Mucosa of rectum (tissue), 2 donors: ENCODE measurements around the gene EPB41.
A peak's percentile ranks its signal among the peaks of the same experiment; 100 is the strongest.

Experiments used
- H3K27ac ChIP-seq, 2 donors: one replicate each; pipeline ENCODE4 v1.7.0; 2013; ENCODE audit warnings: inconsistent platforms in 2 of 2, low read depth in 2 of 2, low read length in 2 of 2
- H3K27me3 ChIP-seq, 2 donors: one replicate each; pipeline ENCODE4 v1.7.0; 2013; ENCODE audit warnings: low read length in 2 of 2; ENCODE audit not compliant: control insufficient read depth in 2 of 2, insufficient read depth in 2 of 2
- H3K36me3 ChIP-seq, 2 donors: one replicate each; pipeline ENCODE4 v1.7.0; 2013; ENCODE audit warnings: low read length in 2 of 2; ENCODE audit not compliant: control insufficient read depth in 2 of 2, insufficient read depth in 2 of 2
- H3K4me1 ChIP-seq, 2 donors: one replicate each; pipeline ENCODE4 v1.7.0; 2013; ENCODE audit warnings: low read length in 2 of 2, mild to moderate bottlenecking in 1 of 2; ENCODE audit not compliant: control insufficient read depth in 2 of 2, insufficient read depth in 2 of 2
- H3K4me3 ChIP-seq, 2 donors: one replicate each; pipeline ENCODE4 v1.7.0; 2013; ENCODE audit warnings: low read length in 2 of 2
- H3K9ac ChIP-seq, 2 donors: one replicate each; pipeline ENCODE4 v1.7.0; 2013; ENCODE audit warnings: low read length in 2 of 2, low read depth in 1 of 2, mild to moderate bottlenecking in 1 of 2
- H3K9me3 ChIP-seq, 2 donors: one replicate each; pipeline ENCODE4 v1.7.0; 2013; ENCODE audit warnings: low read length in 2 of 2; ENCODE audit not compliant: control insufficient read depth in 2 of 2
- donor health status: healthy.
- donor health status: Normal muscosa, but diverticular disease.

Gene EPB41

GRCh38 chr1:28925350-28925891 is 11.1 kb downstream of the EPB41 start:
- Histone ChIP-seq H3K4me3 (no peak overlapping the region), H3K36me3 (no peaks in the 10 kb centered on the region), H3K4me1 (peaks cover 19 to 28% of the 10 kb centered on the region in 2 donors), H3K27ac (no peak overlapping the region), H3K9me3 (no peaks in the 10 kb centered on the region), H3K27me3 (no peaks in the 10 kb centered on the region), H3K9ac (no peak overlapping the region)

GRCh38 chr1:28926629-28927265 is 12.4 kb downstream of the EPB41 start:
- Histone ChIP-seq H3K4me1 (peaks cover 19 to 28% of the 10 kb centered on the region in 2 donors), H3K27ac (peak overlapping the region; percentile 76 to 81), H3K9me3 (no peaks in the 10 kb centered on the region), H3K9ac (peak overlapping the region in 1 of 2 donors; percentile 1), H3K36me3 (no peaks in the 10 kb centered on the region), H3K4me3 (peak overlapping the region; percentile 4 to 53), H3K27me3 (no peaks in the 10 kb centered on the region)

GRCh38 chr1:28927266-28927647 is 12.9 kb downstream of the EPB41 start:
- Histone ChIP-seq H3K9ac (peak overlapping the region in 1 of 2 donors; percentile 12), H3K27me3 (no peaks in the 10 kb centered on the region), H3K36me3 (no peaks in the 10 kb centered on the region), H3K4me1 (peaks cover 19 to 28% of the 10 kb centered on the region in 2 donors), H3K4me3 (peak overlapping the region in 1 of 2 donors; percentile 53), H3K9me3 (no peaks in the 10 kb centered on the region), H3K27ac (peak overlapping the region; percentile 76 to 81)

GRCh38 chr1:28927648-28928313 is 13.4 kb downstream of the EPB41 start:
- peak overlapping the region; percentile 12 to 36 for H3K9ac ChIP-seq
- no peaks in the 10 kb centered on the region for H3K36me3 ChIP-seq
- peak overlapping the region in 1 of 2 donors; percentile 53 for H3K4me3 ChIP-seq
- no peaks in the 10 kb centered on the region for H3K9me3 ChIP-seq
- peak overlapping the region; percentile 76 to 81 for H3K27ac ChIP-seq
- peaks cover 19 to 28% of the 10 kb centered on the region in 2 donors for H3K4me1 ChIP-seq
- H3K27me3 ChIP-seq = no peaks in the 10 kb centered on the region

GRCh38 chr1:28928314-28928941 is 14.1 kb downstream of the EPB41 start:
- no peaks in the 10 kb centered on the region for H3K27me3 ChIP-seq
- no peaks in the 10 kb centered on the region for H3K36me3 ChIP-seq
- peak overlapping the region; percentile 76 to 81 for H3K27ac ChIP-seq
- H3K4me1 ChIP-seq = peaks cover 19 to 30% of the 10 kb centered on the region in 2 donors
- peak overlapping the region in 1 of 2 donors; percentile 53 for H3K4me3 ChIP-seq
- H3K9ac ChIP-seq = peak overlapping the region; percentile 31 to 36
- H3K9me3 ChIP-seq = no peaks in the 10 kb centered on the region

GRCh38 chr1:28933277-28933676 is 18.9 kb downstream of the EPB41 start:
- Histone ChIP-seq H3K9me3 (no peaks in the 10 kb centered on the region), H3K9ac (no peak overlapping the region), H3K27me3 (no peaks in the 10 kb centered on the region), H3K4me3 (no peak overlapping the region), H3K27ac (no peak overlapping the region), H3K4me1 (peaks cover 0 to 9% of the 10 kb centered on the region in 2 donors), H3K36me3 (no peaks in the 10 kb centered on the region)

GRCh38 chr1:28933918-28934317 is 19.5 kb downstream of the EPB41 start:
- Histone ChIP-seq H3K4me1 (peaks cover 0 to 2% of the 10 kb centered on the region in 2 donors), H3K9me3 (no peaks in the 10 kb centered on the region), H3K4me3 (no peak overlapping the region), H3K9ac (no peak overlapping the region), H3K36me3 (no peaks in the 10 kb centered on the region), H3K27me3 (no peaks in the 10 kb centered on the region), H3K27ac (no peak overlapping the region)

GRCh38 chr1:28934676-28935075 is 20.3 kb downstream of the EPB41 start:
- no peaks in the 10 kb centered on the region for H3K27me3 ChIP-seq
- no peak overlapping the region for H3K9ac ChIP-seq
- peaks cover 0 to 2% of the 10 kb centered on the region in 2 donors for H3K4me1 ChIP-seq
- no peak overlapping the region for H3K27ac ChIP-seq
- no peaks in the 10 kb centered on the region for H3K36me3 ChIP-seq
- H3K4me3 ChIP-seq = no peak overlapping the region
- no peaks in the 10 kb centered on the region for H3K9me3 ChIP-seq

- no peaks in the 10 kb centered on the region for H3K9me3 ChIP-seq
- H3K27ac ChIP-seq = no peak overlapping the region
- H3K4me1 ChIP-seq = peaks cover 0 to 2% of the 10 kb centered on the region in 2 donors
- no peak overlapping the region for H3K4me3 ChIP-seq
- no peaks in the 10 kb centered on the region for H3K36me3 ChIP-seq
- no peaks in the 10 kb centered on the region for H3K27me3 ChIP-seq
- H3K9ac ChIP-seq = no peak overlapping the region
Measured at GRCh38 chr1:28935293-28935692, 20.9 kb downstream of the EPB41 start.

GRCh38 chr1:28936094-28936493 is 21.7 kb downstream of the EPB41 start:
- Histone ChIP-seq H3K4me1 (peaks cover 0 to 2% of the 10 kb centered on the region in 2 donors), H3K4me3 (no peak overlapping the region), H3K9me3 (no peaks in the 10 kb centered on the region), H3K27me3 (no peaks in the 10 kb centered on the region), H3K27ac (no peak overlapping the region), H3K9ac (no peak overlapping the region), H3K36me3 (no peaks in the 10 kb centered on the region)
